Gastrocnemius medialis (tissue), 4 donors: ENCODE measurements around the gene PAK5.

Experiments used
- CTCF ChIP-seq, 5 experiments: fragments of 450-650 bp in 3 of 5; fragments of 200-600 bp in 2 of 5; sonication (generic) in 2 of 5; IDR thresholded peaks in 4 of 5; conservative IDR thresholded peaks in 1 of 5; 1 replicate in 4 of 5; 2 replicates in 1 of 5; pipeline ENCODE4 v1.5.1; 2016 to 2019; ENCODE audit warnings: antibody characterized with exemption in 5 of 5, mild to moderate bottlenecking in 3 of 5, moderate library complexity in 3 of 5
- POLR2A ChIP-seq, 2 donors: fragments of 450-650 bp; IDR thresholded peaks; one replicate each; pipeline ENCODE4 v1.6.1; 2017; ENCODE audit warnings: antibody characterized with exemption in 2 of 2, mild to moderate bottlenecking in 2 of 2, moderate library complexity in 2 of 2

- TF ChIP-seq CTCF (IDR thresholded peaks at IDR 0.05 in 4 of 5, conservative IDR thresholded peaks at IDR 0.05 in 1 of 5) (no peak), POLR2A (IDR thresholded peaks at IDR 0.05) (no peak)
Measured at GRCh38 chr20:9628589-9628988, 210.3 kb downstream of the PAK5 start.
